ENCODE results near the gene SEH1L.

DNA sequence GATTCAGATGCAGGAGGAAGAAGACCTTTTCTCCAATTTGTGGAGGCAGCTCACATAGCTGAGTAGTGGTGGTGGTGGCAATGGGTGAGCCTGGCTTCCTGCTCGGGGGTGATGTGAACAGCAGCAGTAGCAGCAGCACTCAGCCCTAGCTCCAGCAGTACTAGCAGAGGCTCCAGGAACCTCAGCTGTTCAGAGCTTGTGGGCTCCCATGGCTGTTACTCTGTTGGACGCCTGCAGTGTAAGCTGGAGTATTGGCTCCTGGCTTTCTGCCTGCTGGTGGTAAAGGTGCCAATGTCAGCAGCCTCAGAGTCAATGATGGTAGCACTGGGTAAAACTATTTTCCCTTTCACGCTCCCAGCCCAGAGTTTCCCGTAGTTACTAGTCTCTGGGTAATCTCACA is 3.1 kb upstream of the SEH1L start:
- TF ChIP-seq, protein P1, sequence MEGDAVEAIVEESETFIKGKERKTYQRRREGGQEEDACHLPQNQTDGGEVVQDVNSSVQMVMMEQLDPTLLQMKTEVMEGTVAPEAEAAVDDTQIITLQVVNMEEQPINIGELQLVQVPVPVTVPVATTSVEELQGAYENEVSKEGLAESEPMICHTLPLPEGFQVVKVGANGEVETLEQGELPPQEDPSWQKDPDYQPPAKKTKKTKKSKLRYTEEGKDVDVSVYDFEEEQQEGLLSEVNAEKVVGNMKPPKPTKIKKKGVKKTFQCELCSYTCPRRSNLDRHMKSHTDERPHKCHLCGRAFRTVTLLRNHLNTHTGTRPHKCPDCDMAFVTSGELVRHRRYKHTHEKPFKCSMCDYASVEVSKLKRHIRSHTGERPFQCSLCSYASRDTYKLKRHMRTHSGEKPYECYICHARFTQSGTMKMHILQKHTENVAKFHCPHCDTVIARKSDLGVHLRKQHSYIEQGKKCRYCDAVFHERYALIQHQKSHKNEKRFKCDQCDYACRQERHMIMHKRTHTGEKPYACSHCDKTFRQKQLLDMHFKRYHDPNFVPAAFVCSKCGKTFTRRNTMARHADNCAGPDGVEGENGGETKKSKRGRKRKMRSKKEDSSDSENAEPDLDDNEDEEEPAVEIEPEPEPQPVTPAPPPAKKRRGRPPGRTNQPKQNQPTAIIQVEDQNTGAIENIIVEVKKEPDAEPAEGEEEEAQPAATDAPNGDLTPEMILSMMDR (IDR thresholded peaks at IDR 0.05), result no peak
- TF ChIP-seq EP300 (IDR thresholded peaks at IDR 0.05) (no peak), POLR2A (IDR thresholded peaks at IDR 0.05) (no peak)

All from tibial nerve (tissue), 4 donors.